ENCODE results near the gene HMGXB4.

DNA sequence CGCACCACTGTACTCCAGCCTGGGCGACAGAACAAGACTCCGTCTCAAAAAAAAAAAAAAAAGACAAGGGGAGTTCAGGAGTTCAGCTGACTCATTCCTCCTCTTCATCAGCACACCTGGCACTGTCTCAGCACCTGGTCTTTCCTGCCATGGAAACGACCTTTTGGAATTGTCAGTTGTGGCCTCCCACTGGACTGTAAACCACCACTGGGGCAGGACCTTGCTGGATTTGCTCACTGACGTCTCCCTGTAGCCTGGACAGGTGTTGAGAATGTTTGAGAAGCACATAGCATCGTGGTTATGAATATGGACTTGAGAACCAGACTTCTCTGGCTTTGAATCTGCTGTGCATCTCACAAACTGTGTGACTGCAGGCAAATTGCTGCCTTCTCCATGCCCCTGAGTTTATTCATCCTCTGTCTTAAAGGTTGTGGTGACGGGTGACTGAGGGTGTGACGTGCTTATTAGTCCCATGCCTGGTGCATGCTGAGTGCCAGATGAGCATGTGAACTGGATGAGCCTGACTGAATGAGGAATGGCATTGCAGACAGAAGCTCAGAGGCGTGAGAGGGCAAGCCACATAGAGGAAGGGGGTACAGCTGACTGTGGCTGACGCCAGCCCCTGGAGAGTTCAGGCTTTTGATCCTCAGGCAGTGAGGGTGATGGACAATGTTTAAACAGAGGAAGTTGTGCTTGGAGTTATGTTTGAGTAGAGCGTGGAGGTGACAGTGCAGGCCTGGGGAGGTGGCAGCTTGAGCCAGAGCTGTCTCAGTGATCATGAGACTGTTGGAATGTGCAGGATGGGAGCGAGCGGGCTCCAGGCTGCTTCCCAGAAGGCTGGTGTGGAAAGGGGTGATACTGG is 55.1 kb downstream of the HMGXB4 start:
- TF ChIP-seq USF2 (IDR thresholded peaks at IDR 0.05; ENCODE audit: low read depth, low read length), result no peak
- TF ChIP-seq CTCF (conservative IDR thresholded peaks at IDR 0.05; ENCODE audit: low read depth, low read length), result no peak
- no peak; the same call in 1 of the 2 replicates for TF ChIP-seq POLR2A (IDR thresholded peaks at IDR 0.05; ENCODE audit: low read depth, low read length)
- no peak for TF ChIP-seq RFX5 (IDR thresholded peaks at IDR 0.05; ENCODE audit: low read depth, low read length)
- TF ChIP-seq RAD21 (IDR thresholded peaks at IDR 0.05; ENCODE audit: low read length), result no peak
- no peak for TF ChIP-seq MAZ (IDR thresholded peaks at IDR 0.05; ENCODE audit: borderline replicate concordance, low read depth, low read length)
- TF ChIP-seq MAFK (IDR thresholded peaks at IDR 0.05; ENCODE audit: low read depth, low read length), result no peak
- no peak for TF ChIP-seq CEBPB (IDR thresholded peaks at IDR 0.05; ENCODE audit: low read depth, low read length)
- TF ChIP-seq FOS (IDR thresholded peaks at IDR 0.05; ENCODE audit: low read depth, low read length), result 0 out of 2 replicates have a peak, but pooled peaks have one; percentile 8
- no peak for TF ChIP-seq MXI1 (IDR thresholded peaks at IDR 0.05; ENCODE audit: borderline replicate concordance, low read depth, low read length)
- peak; percentile 81 for TF ChIP-seq BHLHE40 (IDR thresholded peaks at IDR 0.05; ENCODE audit: low read depth, low read length)
- no peak for TF ChIP-seq ELK1 (IDR thresholded peaks at IDR 0.05; ENCODE audit: borderline replicate concordance, low read depth, low read length)
- TF ChIP-seq SMC3 (IDR thresholded peaks at IDR 0.05; ENCODE audit: low read depth, low read length), result no peak
- TF ChIP-seq CHD1 (IDR thresholded peaks at IDR 0.05; ENCODE audit: low read depth, low read length), result no peak

All from IMR-90 (cell line).